GM06990 (cell line): ENCODE results near the gene POLR1B.

Experiments used
- DNase-seq: peaks from one replicate; pipeline ENCODE4 v3.0.0-alpha.2; 2011; ENCODE audit not compliant: insufficient read length; ENCODE audit errors: extremely low read depth
- H3K27me3 ChIP-seq: replicated peaks from 2 replicates; pipeline ENCODE4 v1.6.0; 2011; ENCODE audit warnings: low read length; ENCODE audit not compliant: control insufficient read depth, insufficient read depth
- H3K36me3 ChIP-seq: 2 replicates; pipeline ENCODE4 v1.5.1; 2011; ENCODE audit warnings: low read length; ENCODE audit not compliant: control insufficient read depth, insufficient read depth
- H3K4me3 ChIP-seq: replicated peaks from 2 replicates; pipeline ENCODE4 v1.5.1; 2011; ENCODE audit warnings: low read depth, mild to moderate bottlenecking, control low read depth, low read length
- CTCF ChIP-seq: IDR thresholded peaks from 2 replicates; pipeline ENCODE4 v1.5.1; 2011; ENCODE audit warnings: low read length, control low read depth, mild to moderate bottlenecking, inconsistent platforms; ENCODE audit not compliant: insufficient read depth, poor library complexity, severe bottlenecking

POLR1B gene

GRCh38 chr2:112539306-112539705 is 3.0 kb upstream of the POLR1B start:
- no peak for TF ChIP-seq CTCF
- H3K27me3 ChIP-seq: no peaks in the 10 kb centered on the region
- no peak overlapping the region for H3K4me3 ChIP-seq
- no peaks in the 10 kb centered on the region for H3K36me3 ChIP-seq
- DNase-seq: no peak

GRCh38 chr2:112540906-112541305 is 1.4 kb upstream of the POLR1B start:
- no peak for DNase-seq
- Histone ChIP-seq H3K4me3 (peak overlapping the region; percentile 96), H3K36me3 (no peaks in the 10 kb centered on the region), H3K27me3 (no peaks in the 10 kb centered on the region)
- no peak for TF ChIP-seq CTCF

GRCh38 chr2:112541315-112542122 is 746 bp upstream of the POLR1B start:
- H3K27me3 ChIP-seq: no peaks in the 10 kb centered on the region
- peak overlapping the region; percentile 96 for H3K4me3 ChIP-seq
- DNase-seq: peak; percentile 39
- no peak for TF ChIP-seq CTCF
- no peaks in the 10 kb centered on the region for H3K36me3 ChIP-seq

GRCh38 chr2:112542984-112543661 is 858 bp downstream of the POLR1B start:
- DNase-seq: no peak
- Histone ChIP-seq H3K27me3 (no peaks in the 10 kb centered on the region), H3K4me3 (peak overlapping the region; percentile 96), H3K36me3 (peaks cover 9% of the 10 kb centered on the region)
- TF ChIP-seq CTCF: no peak

- H3K36me3 ChIP-seq: peaks cover 16% of the 10 kb centered on the region
- no peak for TF ChIP-seq CTCF
- no peak for DNase-seq
Observed at GRCh38 chr2:112547333-112547732, 5.1 kb downstream of the POLR1B start.

GRCh38 chr2:112548980-112549379 is 6.7 kb downstream of the POLR1B start:
- Histone ChIP-seq H3K27me3 (no peaks in the 10 kb centered on the region), H3K4me3 (no peak overlapping the region), H3K36me3 (peaks cover 23% of the 10 kb centered on the region)
- DNase-seq: no peak
- TF ChIP-seq CTCF: no peak

More at GRCh38 chr2:112547333-112547732, 5.1 kb downstream of the POLR1B start:
- no peak overlapping the region for H3K4me3 ChIP-seq
- no peaks in the 10 kb centered on the region for H3K27me3 ChIP-seq
